Stomach (tissue), 9 donors: ENCODE measurements around the gene APLF. TPM values are rescaled to one million over a fixed set of nuclear protein-coding genes. Genes with fewer than 3 reads are reported as not detected.
"Not testable (repeated sequence)": the region's sequence is repeated elsewhere in the genome, so short reads cannot be mapped to it uniquely, and the experiment has no call there.

ENCODE experiments used
- DNase-seq, 2 donors: peaks; one replicate each; pipeline versions ENCODE4 v3.0.0 to v3.0.0-alpha.2; 2013 to 2019
- H3K27ac ChIP-seq, 5 donors: fragments of 200-600 bp in 4 of 5; sonication (generic) in 4 of 5; one replicate each; pipeline ENCODE4 v1.5.1; 2013 to 2019; ENCODE audit warnings: mild to moderate bottlenecking in 1 of 5, moderate library complexity in 1 of 5
- H3K27me3 ChIP-seq, 3 donors: fragments of 200-600 bp; sonication (generic); one replicate each; pipeline ENCODE4 v1.5.1; 2017 to 2019; ENCODE audit warnings: mixed run types in 1 of 3
- H3K36me3 ChIP-seq, 4 donors: fragments of 200-600 bp; sonication (generic); 1 replicate in 3 of 4; 2 replicates in 1 of 4; pipeline ENCODE4 v1.5.1; 2016 to 2019
- H3K4me1 ChIP-seq, 4 donors: fragments of 200-600 bp; sonication (generic); one replicate each; pipeline ENCODE4 v1.5.1; 2016 to 2019
- H3K4me3 ChIP-seq, 4 donors: fragments of 200-600 bp; sonication (generic) in 3 of 4; one replicate each; pipeline ENCODE4 v1.5.1; 2016 to 2019; ENCODE audit warnings: mild to moderate bottlenecking in 1 of 4
- H3K9me3 ChIP-seq, 4 donors: fragments of 200-600 bp; sonication (generic); one replicate each; pipeline ENCODE4 v1.5.1; 2016 to 2019
- CTCF ChIP-seq, 7 experiments: fragments of 450-650 bp in 4 of 7; fragments of 200-600 bp in 3 of 7; sonication (generic) in 3 of 7; IDR thresholded peaks; one replicate each; pipeline ENCODE4 v1.5.1; 2016 to 2019; ENCODE audit warnings: antibody characterized with exemption in 7 of 7, control low read depth in 2 of 7, mild to moderate bottlenecking in 1 of 7
- EP300 ChIP-seq: sonication (generic); formaldehyde crosslinking; IDR thresholded peaks from one replicate; pipeline ENCODE4 v1.6.1; 2017; ENCODE audit warnings: antibody characterized with exemption
- POLR2A ChIP-seq, 4 donors: fragments of 450-650 bp; IDR thresholded peaks; one replicate each; pipeline ENCODE4 v1.6.1; 2016; ENCODE audit warnings: antibody characterized with exemption in 4 of 4, control low read depth in 2 of 4, mild to moderate bottlenecking in 1 of 4, moderate library complexity in 1 of 4
- POLR2AphosphoS5 ChIP-seq, 3 donors: sonication (generic); formaldehyde crosslinking; IDR thresholded peaks; one replicate each; pipeline ENCODE4 v1.6.1; 2016; ENCODE audit warnings: antibody characterized with exemption in 3 of 3
- WGBS, 5 donors: extraction: QIAGEN DNeasy Blood & Tissue Kit in 3 of 5; methylation state at CpG; one replicate each; pipeline versions ENCODE4 v1.1.5 to v1.1.7; 2013 to 2018; 5-methylcytosine and 5-hydroxymethylcytosine counted together
- intact Hi-C: fragments of 100-400 bp; cut with DNase I; formaldehyde crosslinking; loops from one replicate; pipeline ENCODE4 v1.15.1; 2023; ENCODE audit warnings: low total_unique reads
- polyA plus RNA-seq, 3 donors: library from polyadenylated mRNA; stranded (reverse); fragments of 200-250 nt; gene quantifications; one replicate each; pipeline ENCODE4 v1.2.3, GENCODE V29; 2013
- total RNA-seq, 5 donors: library from RNA; depleted of rRNA; stranded (reverse); fragments of >200 nt; gene quantifications; one replicate each; pipeline versions ENCODE4 v1.1.0 to v1.2.3, GENCODE V29; 2014 to 2016
- donor health status: healthy with polysubstance abuse.
- donor health status: Bipolar disorder and iron deficiency.
- donor health status: healthy.

APLF gene
- total and polyA plus RNA-seq, 8 donors = 0.29 to 9.4 (median 0.77) TPM

- no peak for DNase-seq
- Histone ChIP-seq H3K4me3 (no peak overlapping the region), H3K36me3 (no peaks in the 10 kb centered on the region), H3K9me3 (no peaks in the 10 kb centered on the region), H3K27me3 (no peaks in the 10 kb centered on the region), H3K27ac (peak overlapping the region in 3 of 5 donors; percentile 9 to 39 (median 39)), H3K4me1 (peaks cover 11 to 41% (median 33%) of the 10 kb centered on the region in 4 donors)
- intact Hi-C loops = no loop called here
- 51 to 75% (median 64%) methylated on average over 4 of the region's 4 CpGs for WGBS, 5 donors
- TF ChIP-seq POLR2AphosphoS5 (IDR thresholded peaks at IDR 0.05) (no peak), POLR2A (IDR thresholded peaks at IDR 0.05) (no peak), EP300 (no peak), CTCF (IDR thresholded peaks at IDR 0.05) (no peak)
These were observed 31.1 kb upstream of the APLF start for GRCh38 chr2:68436270-68436669.

- intact Hi-C loops = no loop called here
- no peak overlapping the region for H3K4me3 ChIP-seq
- H3K4me1 ChIP-seq = peaks cover 10 to 42% (median 26%) of the 10 kb centered on the region in 4 donors
- H3K27ac ChIP-seq = no peak overlapping the region
- H3K27me3 ChIP-seq = no peaks in the 10 kb centered on the region
- H3K9me3 ChIP-seq = no peaks in the 10 kb centered on the region
- no peaks in the 10 kb centered on the region for H3K36me3 ChIP-seq
- peak in 1 of 2 donors; percentile 46 for DNase-seq
- TF ChIP-seq POLR2A (IDR thresholded peaks at IDR 0.05) (no peak), POLR2AphosphoS5 (IDR thresholded peaks at IDR 0.05) (no peak), CTCF (IDR thresholded peaks at IDR 0.05) (no peak), EP300 (no peak)
- 71 to 86% (median 79%) methylated on average over 7 of the region's 7 CpGs for WGBS, 5 donors
These were observed 28.7 kb upstream of the APLF start for GRCh38 chr2:68438455-68439303.

GRCh38 chr2:68441179-68441993 lies 26.0 kb upstream of the APLF start:
- H3K27ac ChIP-seq = peak overlapping the region in 4 of 5 donors; percentile 30 to 64 (median 50)
- H3K9me3 ChIP-seq = no peaks in the 10 kb centered on the region
- H3K4me3 ChIP-seq = no peak overlapping the region
- no peaks in the 10 kb centered on the region for H3K36me3 ChIP-seq
- DNase-seq = peak; percentile 85 to 94
- H3K27me3 ChIP-seq = no peaks in the 10 kb centered on the region
- WGBS, 5 donors = 24 to 29% (median 28%) methylated on average over 6 of the region's 6 CpGs
- TF ChIP-seq CTCF (IDR thresholded peaks at IDR 0.05) = peak in 5 of 7 experiments; percentile 74 to 91 (median 90)
- no peak for TF ChIP-seq POLR2A (IDR thresholded peaks at IDR 0.05)
- TF ChIP-seq POLR2AphosphoS5 (IDR thresholded peaks at IDR 0.05) = peak in 1 of 3 donors; percentile 80
- intact Hi-C loops = loop anchor here (5.0 kb wide), 1 partner anchor 319 kb away; no protein-coding TSS in a partner anchor
- peaks cover 10 to 34% (median 21%) of the 10 kb centered on the region in 4 donors for H3K4me1 ChIP-seq

GRCh38 chr2:68441994-68442322 lies 25.4 kb upstream of the APLF start:
- no peaks in the 10 kb centered on the region for H3K9me3 ChIP-seq
- intact Hi-C loops = loop anchor here (5.0 kb wide), 1 partner anchor 320 kb away; no protein-coding TSS in a partner anchor
- 70 to 86% (median 78%) methylated on average over 2 of the region's 2 CpGs for WGBS, 5 donors
- TF ChIP-seq POLR2AphosphoS5 (IDR thresholded peaks at IDR 0.05) (no peak), POLR2A (IDR thresholded peaks at IDR 0.05) (no peak), EP300 (no peak), CTCF (IDR thresholded peaks at IDR 0.05) (no peak)
- no peaks in the 10 kb centered on the region for H3K27me3 ChIP-seq
- no peak overlapping the region for H3K27ac ChIP-seq
- H3K4me3 ChIP-seq = no peak overlapping the region
- H3K36me3 ChIP-seq = no peaks in the 10 kb centered on the region
- H3K4me1 ChIP-seq = peaks cover 10 to 28% (median 18%) of the 10 kb centered on the region in 4 donors
- no peak for DNase-seq

GRCh38 chr2:68446425-68446824 lies 21.0 kb upstream of the APLF start:
- DNase-seq, H3K4me3 ChIP-seq, H3K4me1 ChIP-seq, H3K36me3 ChIP-seq, H3K27ac ChIP-seq, H3K27me3 ChIP-seq, H3K9me3 ChIP-seq: not testable (repeated sequence)
- intact Hi-C loops = loop anchor here (5.0 kb wide), 2 partner anchors 84 to 179 kb away; no protein-coding TSS in a partner anchor
- 70 to 92% (median 83%) methylated on average over 1 to 3 of the region's 3 CpGs for WGBS, 5 donors
